ENCODE data around the gene M1AP.

Gene M1AP

GRCh38 chr2:74599676-74600075 lies 48.5 kb downstream of the M1AP start:
- peak; percentile 44 for FAIRE-seq
- no peak for DNase-seq (ENCODE audit: low spot score)

GRCh38 chr2:74597410-74597809 lies 50.7 kb downstream of the M1AP start:
- FAIRE-seq (no peak), DNase-seq (ENCODE audit: low spot score) (no peak)

GRCh38 chr2:74596584-74596983 lies 51.5 kb downstream of the M1AP start:
- DNase-seq (ENCODE audit: low spot score) (no peak), FAIRE-seq (no peak)

GRCh38 chr2:74593826-74594772 lies 54.0 kb downstream of the M1AP start:
- DNase-seq (ENCODE audit: low spot score) (no peak), FAIRE-seq (no peak)

GRCh38 chr2:74588664-74589063 lies 59.5 kb downstream of the M1AP start:
- DNase-seq (ENCODE audit: low spot score) (no peak), FAIRE-seq (no peak)

GRCh38 chr2:74587664-74588277 lies 60.4 kb downstream of the M1AP start:
- FAIRE-seq (no peak), DNase-seq (ENCODE audit: low spot score) (peak; percentile 82)

- DNase-seq (ENCODE audit: low spot score): no peak
- no peak for FAIRE-seq
Measured at GRCh38 chr2:74585406-74586185, 62.5 kb downstream of the M1AP start.

- DNase-seq (ENCODE audit: low spot score) (no peak), FAIRE-seq (no peak)
Measured at GRCh38 chr2:74584088-74584645, 64.0 kb downstream of the M1AP start.

GRCh38 chr2:74583504-74583903 lies 64.6 kb downstream of the M1AP start:
- DNase-seq (ENCODE audit: low spot score) (peak; percentile 80), FAIRE-seq (no peak)

GRCh38 chr2:74582184-74582583 lies 65.9 kb downstream of the M1AP start:
- FAIRE-seq (no peak), DNase-seq (ENCODE audit: low spot score) (no peak)

- no peak for FAIRE-seq
Measured at GRCh38 chr2:74581463-74581862, 66.7 kb downstream of the M1AP start.

GRCh38 chr2:74578408-74578807 lies 69.7 kb downstream of the M1AP start:
- DNase-seq (ENCODE audit: low spot score) (no peak), FAIRE-seq (no peak)

More at GRCh38 chr2:74581463-74581862, 66.7 kb downstream of the M1AP start:
- DNase-seq (ENCODE audit: low spot score): no peak

GRCh38 chr2:74577448-74577847 lies 70.7 kb downstream of the M1AP start:
- no peak for FAIRE-seq
- no peak for DNase-seq (ENCODE audit: low spot score)

- DNase-seq (ENCODE audit: low spot score) (no peak), FAIRE-seq (no peak)
Measured at GRCh38 chr2:74576863-74577229, 71.3 kb downstream of the M1AP start.

GRCh38 chr2:74576211-74576862 lies 71.8 kb downstream of the M1AP start:
- DNase-seq (ENCODE audit: low spot score): no peak
- FAIRE-seq: no peak

- FAIRE-seq (no peak), DNase-seq (ENCODE audit: low spot score) (no peak)
Measured at GRCh38 chr2:74575320-74575719, 72.8 kb downstream of the M1AP start.

- FAIRE-seq (no peak), DNase-seq (ENCODE audit: low spot score) (peak; percentile 84)
Measured at GRCh38 chr2:74573747-74574562, 74.2 kb downstream of the M1AP start.

GRCh38 chr2:74572178-74572925 lies 75.8 kb downstream of the M1AP start:
- no peak for DNase-seq (ENCODE audit: low spot score)
- FAIRE-seq: no peak

- DNase-seq (ENCODE audit: low spot score) (no peak), FAIRE-seq (no peak)
Measured at GRCh38 chr2:74571058-74571457, 77.1 kb downstream of the M1AP start.

GRCh38 chr2:74569686-74570085 lies 78.4 kb downstream of the M1AP start:
- FAIRE-seq (no peak), DNase-seq (ENCODE audit: low spot score) (no peak)

All from urothelium cell line (cell line).